GM18499 (cell line): ENCODE data around the gene SLF2.
A peak's percentile ranks its signal among the peaks of the same experiment; 100 is the strongest.

ENCODE experiments used
- ATAC-seq: cut with Tn5 transposase; IDR thresholded peaks from one replicate; pipeline ENCODE4 v1.9.1; 2021; ENCODE audit warnings: moderate number of reproducible peaks; ENCODE audit not compliant: insufficient read depth, unreplicated experiment

The SLF2 gene

DNA sequence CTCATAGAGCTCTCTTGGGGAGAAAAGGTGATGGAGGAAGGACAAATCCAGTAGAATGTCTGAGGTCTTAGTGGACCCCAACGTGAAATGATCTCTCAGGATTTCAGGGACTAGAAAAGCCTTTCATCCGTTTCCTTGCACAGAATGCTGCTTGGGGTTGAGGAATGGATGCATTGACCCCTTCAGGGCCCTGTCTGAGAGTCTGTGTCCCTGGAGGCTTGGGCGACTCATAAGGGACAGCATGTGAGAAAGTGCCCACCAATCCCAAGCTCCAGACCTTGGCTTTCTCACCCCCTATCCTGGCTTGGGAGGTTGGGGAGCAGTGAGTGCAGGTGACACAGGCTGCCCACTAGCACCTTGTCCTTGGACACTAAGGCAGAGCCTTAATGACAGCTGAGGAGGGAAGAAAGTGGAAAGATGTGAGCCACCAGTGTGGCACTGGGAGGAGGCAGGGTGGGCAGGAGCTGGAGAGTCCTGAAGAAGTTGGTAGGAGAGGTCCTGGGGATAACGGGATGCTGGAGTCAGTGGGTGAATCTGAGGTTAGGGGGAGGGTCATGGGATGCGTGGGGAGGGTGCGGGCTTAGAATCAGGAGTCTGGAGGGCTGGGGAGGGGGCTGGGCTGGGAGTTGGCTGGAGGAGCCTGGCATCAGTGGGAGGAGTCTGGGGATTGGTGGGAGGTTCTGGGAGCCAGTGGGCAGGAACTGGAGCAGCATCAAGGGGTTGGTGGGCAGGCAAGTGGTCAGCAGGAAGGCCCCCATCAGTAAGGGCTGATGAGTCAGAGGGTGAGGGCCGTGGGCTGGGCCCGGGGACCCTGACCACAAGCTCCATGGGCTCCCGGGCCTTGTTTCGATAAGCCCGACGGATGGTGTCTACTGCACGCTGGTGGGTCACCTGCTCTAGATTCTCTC is 95.4 kb downstream of the SLF2 start:
- no peak for ATAC-seq

DNA sequence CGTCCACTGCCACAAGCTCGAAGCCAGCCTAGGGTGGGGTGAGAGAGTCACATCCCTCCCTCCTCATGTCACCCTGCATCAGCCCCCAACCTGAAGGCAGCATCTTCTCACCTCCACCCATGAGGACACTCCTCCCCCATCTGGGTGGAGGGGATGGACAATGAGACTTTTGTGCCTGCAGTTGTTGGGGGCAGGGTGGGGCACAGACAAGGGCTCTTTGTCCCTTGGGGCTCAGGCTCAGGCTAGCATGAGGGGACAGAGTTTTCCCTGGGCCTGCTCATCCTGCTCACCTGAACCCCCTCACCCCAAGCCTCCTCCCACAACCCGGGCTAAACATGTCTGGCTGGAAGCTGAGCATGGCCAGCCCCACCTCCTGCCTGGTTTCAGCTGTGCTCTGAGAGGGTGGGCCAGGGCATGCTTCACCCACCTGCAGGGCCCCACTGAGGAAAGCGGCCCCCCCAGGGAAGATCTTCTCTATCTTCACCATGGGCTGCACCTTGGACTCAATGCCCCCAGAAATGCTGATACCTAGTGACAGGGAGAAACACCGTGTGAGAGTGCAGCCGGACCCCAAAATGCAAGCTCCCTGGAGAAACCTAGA is 96.2 kb downstream of the SLF2 start:
- no peak for ATAC-seq

DNA sequence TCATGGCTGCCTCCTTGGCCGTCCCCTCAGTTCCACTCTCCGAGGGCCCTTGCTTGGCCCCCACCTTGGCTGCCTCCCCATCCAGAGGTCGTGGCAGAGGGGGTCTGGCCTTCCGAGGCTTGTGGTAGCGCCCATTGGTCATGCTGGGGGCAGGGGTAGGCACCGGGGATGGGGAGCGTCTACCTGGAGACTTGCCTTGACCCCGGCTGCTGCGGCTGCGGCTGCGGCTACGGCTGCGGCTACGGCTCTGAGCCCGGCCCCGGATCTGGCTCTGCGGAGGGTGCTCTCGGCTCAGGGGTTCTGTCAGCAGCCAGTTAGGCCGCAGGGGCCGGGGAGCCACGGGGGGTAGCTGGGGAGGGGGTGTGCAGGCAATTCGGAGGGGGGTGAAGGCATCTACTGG is 97.6 kb downstream of the SLF2 start:
- ATAC-seq, result no peak

DNA sequence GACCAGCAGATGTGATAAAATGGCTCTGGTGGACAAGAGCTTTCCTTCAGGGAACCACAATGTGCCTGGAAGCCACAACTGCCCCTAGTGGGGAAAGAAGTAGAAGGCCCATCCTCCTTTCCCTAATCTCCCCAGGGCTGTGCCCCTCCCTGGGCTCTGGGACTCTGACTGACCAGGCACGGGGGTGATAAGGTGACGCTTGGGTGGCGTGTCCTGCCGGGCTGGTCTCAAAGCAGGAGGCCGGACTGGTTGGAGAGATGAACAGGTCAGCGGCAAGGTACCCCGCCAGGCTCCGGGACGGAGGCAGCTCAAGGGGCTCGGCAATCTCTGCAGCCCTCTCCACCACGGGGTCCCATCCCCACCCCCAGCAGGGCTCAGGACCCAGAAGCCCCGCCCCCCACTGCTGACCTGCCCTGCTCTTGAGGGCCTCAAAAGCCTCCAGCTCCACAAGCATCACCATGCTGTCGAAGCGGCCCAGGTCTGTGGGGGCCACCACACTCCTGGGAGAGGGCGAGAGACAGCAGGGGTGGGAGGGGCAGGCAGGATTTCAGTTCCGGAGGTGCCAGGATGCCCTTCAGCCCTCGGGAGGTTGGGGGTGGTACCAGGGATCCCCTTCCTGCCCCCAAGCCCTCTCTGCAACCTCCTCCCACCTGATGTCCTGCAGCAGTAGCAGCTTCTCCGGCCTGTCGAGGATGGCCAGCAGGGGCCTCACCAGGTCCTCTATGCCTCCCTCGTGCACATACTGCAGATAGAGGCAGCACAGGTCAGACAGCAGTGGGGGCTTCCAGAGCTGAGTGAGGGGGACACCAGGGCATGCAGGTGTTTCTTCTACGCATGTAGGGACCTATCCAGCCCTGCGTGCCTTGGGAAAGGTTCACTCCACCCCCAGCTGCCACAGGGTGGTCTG is 99.0 kb downstream of the SLF2 start:
- no peak for ATAC-seq

DNA sequence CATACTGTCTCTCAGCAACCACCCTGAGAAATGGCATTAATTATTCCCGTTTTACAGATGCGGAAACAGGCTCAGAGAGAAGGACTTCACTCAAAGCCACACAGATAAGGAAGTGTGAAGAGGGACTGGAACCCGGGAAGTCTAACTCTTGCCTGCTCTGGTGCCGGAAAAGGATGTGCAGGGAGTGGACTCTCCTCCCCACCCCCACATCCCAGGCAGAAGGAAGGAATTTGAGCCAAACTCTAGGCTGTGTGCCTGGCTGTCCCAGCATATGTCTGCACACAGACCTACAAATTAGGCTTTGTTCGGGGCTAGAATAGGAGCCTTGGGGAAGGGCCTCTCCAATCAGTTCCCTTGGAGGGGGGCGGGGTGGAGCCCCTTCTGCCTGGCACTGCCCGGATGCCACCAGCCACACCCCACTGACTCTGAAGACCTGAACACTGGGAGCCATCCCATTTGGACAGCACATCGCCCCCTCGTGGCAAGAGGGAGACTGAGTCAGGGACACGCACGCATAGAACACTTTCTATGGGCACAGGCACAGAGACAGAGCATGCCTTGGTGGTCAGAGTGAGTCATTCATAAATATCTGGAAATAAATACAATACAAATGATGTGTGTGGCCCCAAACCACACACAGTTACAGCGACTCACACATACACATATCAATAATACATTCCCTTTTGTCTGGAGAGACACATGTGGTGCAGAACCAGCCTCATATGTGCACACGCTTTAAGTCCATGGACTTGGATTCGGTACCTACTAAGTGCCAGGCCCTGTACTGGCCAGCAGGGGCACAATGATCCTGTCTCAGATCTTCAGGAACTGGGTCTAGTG is 100.0 kb downstream of the SLF2 start:
- peak; percentile 75 for ATAC-seq

DNA sequence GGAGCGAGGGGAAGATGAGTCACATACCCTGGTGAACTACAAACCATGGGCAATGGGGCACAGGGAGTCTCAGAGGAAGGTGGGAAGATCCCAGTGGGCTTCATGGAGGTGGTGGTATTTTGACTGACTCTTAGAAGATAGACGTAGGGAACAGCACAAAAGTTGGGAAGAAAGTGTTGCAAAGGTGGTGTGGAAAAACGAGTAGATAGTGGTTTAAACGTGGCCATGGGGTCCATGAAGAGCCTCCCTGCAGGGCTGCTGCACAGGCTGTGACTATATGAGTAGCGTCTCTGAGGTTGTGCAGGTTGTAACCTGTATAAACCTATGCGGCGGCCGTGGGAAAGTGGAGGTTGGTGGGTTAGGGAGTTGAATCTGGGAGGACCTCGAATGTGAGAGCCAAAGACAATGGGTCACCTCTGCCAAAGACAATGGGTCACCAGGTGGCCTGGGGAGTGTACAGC is 100.6 kb downstream of the SLF2 start:
- ATAC-seq, result no peak

DNA sequence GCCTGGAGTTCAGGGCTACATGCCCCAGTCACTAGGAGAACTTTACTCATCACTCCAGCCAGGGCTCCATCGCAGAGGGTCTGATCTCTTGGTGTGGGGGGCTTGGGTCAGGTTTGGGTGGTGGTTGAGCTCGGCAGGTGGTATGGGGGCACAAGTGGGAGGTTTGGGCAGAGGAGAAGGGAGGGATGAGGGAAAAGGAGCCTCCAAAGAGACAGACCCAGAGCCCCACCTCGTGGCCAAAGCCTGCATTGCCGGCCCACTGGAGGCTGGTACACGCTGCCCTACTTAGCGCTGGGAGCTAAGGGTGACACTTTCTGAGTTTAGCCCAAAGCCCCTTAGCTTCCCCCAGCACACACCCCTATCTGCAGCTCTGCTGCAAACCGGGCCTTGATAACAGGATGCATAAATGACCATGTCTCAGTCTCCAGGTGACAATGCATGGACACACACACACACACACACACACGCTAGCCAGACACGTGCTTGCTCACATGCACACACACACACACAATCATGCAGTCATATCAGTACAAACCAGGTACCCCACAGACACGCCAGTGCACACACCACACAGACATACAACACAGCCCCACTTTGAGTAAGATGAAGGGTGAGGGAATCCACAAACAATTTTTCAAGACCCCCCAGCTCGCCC is 101.6 kb downstream of the SLF2 start:
- ATAC-seq, result no peak
